Panc1 (cell line): ENCODE results near the gene CTNNAL1. TPM values are rescaled to one million over a fixed set of nuclear protein-coding genes. Genes with fewer than 3 reads are reported as not detected.

Experiments used
- ATAC-seq: fragments of 200-7000 bp; cut with Tn5 transposase; 2 replicates; pipeline ENCODE4 v1.9.1; 2020; ENCODE audit warnings: mild to moderate bottlenecking, moderate library complexity
- BruUV-seq: library from RNA; stranded (reverse); fragments of 400-500 nt; replicated peaks from 2 replicates; lab custom pipeline; 2021; lab: Mats Ljungman, UMichigan
- CTCF ChIA-PET: fragments of 300-600 bp; sonication (Branson Sonifier 250); formaldehyde crosslinking; loops from one replicate; lab custom pipeline; 2022; ENCODE audit warnings: antibody characterized with exemption; lab: Charles Lee
- POLR2A ChIA-PET: fragments of 300-600 bp; sonication (Branson Sonifier 250); formaldehyde crosslinking; loops from one replicate; lab custom pipeline; 2022; ENCODE audit warnings: antibody characterized with exemption; lab: Charles Lee
- DNase-seq: peaks from one replicate; pipeline ENCODE4 v3.0.0-alpha.2; 2010; ENCODE audit warnings: low read depth, low spot score
- H3K27ac ChIP-seq: 2 replicates; pipeline ENCODE4 v1.5.1; 2011; ENCODE audit warnings: mild to moderate bottlenecking, low read length, inconsistent platforms
- H3K27me3 ChIP-seq: fragments of 200-500 bp; sonication (Bioruptor generic); 2 replicates; pipeline ENCODE4 v1.6.0; 2014; ENCODE audit warnings: low read length, inconsistent platforms; ENCODE audit not compliant: control insufficient read depth, insufficient read depth
- H3K36me3 ChIP-seq: fragments of 200-500 bp; sonication (Bioruptor generic); 2 replicates; pipeline ENCODE4 v1.5.1; 2014; ENCODE audit warnings: inconsistent platforms, mild to moderate bottlenecking, low read length, moderate library complexity; ENCODE audit not compliant: control insufficient read depth, insufficient read depth
- H3K4me1 ChIP-seq: 2 replicates; pipeline ENCODE4 v1.5.1; 2011; ENCODE audit warnings: inconsistent platforms, mild to moderate bottlenecking, low read length, moderate library complexity; ENCODE audit not compliant: control insufficient read depth, insufficient read depth
- H3K4me3 ChIP-seq, 2 experiments: 2 replicates each; pipeline ENCODE4 v1.5.1; 2011 to 2012; ENCODE audit warnings: low read depth in 2 of 2, low read length in 2 of 2, mild to moderate bottlenecking in 2 of 2, inconsistent platforms in 1 of 2, moderate library complexity in 1 of 2
- H3K9me3 ChIP-seq: fragments of 200-500 bp; sonication (Bioruptor generic); 2 replicates; pipeline ENCODE4 v1.5.1; 2014; ENCODE audit warnings: low read depth, mild to moderate bottlenecking, inconsistent platforms, low read length, moderate library complexity; ENCODE audit not compliant: control insufficient read depth, insufficient read depth
- POLR2AphosphoS5 ChIP-seq: IDR thresholded peaks from 2 replicates; pipeline ENCODE4 v1.6.1; 2012; ENCODE audit warnings: mild to moderate bottlenecking, low read depth, low read length, moderate library complexity
- REST ChIP-seq, 2 experiments: IDR thresholded peaks; 2 replicates each; pipeline ENCODE4 v1.6.1; 2011 to 2012; ENCODE audit warnings: low read depth in 2 of 2, control low read depth in 1 of 2, low read length in 1 of 2, mild to moderate bottlenecking in 1 of 2, moderate library complexity in 1 of 2; ENCODE audit not compliant: insufficient read depth in 1 of 2
- SIN3A ChIP-seq: IDR thresholded peaks from 2 replicates; pipeline ENCODE4 v1.6.1; 2012; ENCODE audit warnings: low read depth, mild to moderate bottlenecking, low read length, moderate library complexity, borderline replicate concordance; ENCODE audit not compliant: insufficient read depth
- TCF7L2 ChIP-seq: IDR thresholded peaks from 2 replicates; pipeline ENCODE4 v1.6.1; 2011; ENCODE audit warnings: mild to moderate bottlenecking, low read depth, low read length, inconsistent platforms
- in situ Hi-C: cut with HindIII; loops from 2 replicates; pipeline ENCODE4 v1.10.0; 2016; ENCODE audit warnings: low sequenced_read_pairs, low pct_unique_long_range_greater_than_20kb
- intact Hi-C: fragments of 100-400 bp; cut with micrococcal nuclease; formaldehyde crosslinking; loops from one replicate; pipeline ENCODE4 v1.10.0; 2022; ENCODE audit not compliant: unreplicated experiment
- total RNA-seq: library from RNA; stranded (reverse); gene quantifications from one replicate; pipeline ENCODE4 v1.2.1, GENCODE V29; 2021; ENCODE audit not compliant: unreplicated experiment
- TF ChIP-seq, protein P1 (sequence below): fragments of 450-650 bp; IDR thresholded peaks from 2 replicates; pipeline ENCODE4 v1.5.1; 2017; ENCODE audit warnings: mild to moderate bottlenecking

The CTNNAL1 gene
- total RNA-seq, 1 experiment from 2014 or later = 79.8 TPM

- TF ChIP-seq REST (IDR thresholded peaks at IDR 0.05; ENCODE audit: insufficient read depth in 1 of 2, low read depth in 2 of 2, low read length in 1 of 2) (no peak), SIN3A (no peak), POLR2AphosphoS5 (no peak), TCF7L2 (no peak)
- TF ChIP-seq, protein P1, sequence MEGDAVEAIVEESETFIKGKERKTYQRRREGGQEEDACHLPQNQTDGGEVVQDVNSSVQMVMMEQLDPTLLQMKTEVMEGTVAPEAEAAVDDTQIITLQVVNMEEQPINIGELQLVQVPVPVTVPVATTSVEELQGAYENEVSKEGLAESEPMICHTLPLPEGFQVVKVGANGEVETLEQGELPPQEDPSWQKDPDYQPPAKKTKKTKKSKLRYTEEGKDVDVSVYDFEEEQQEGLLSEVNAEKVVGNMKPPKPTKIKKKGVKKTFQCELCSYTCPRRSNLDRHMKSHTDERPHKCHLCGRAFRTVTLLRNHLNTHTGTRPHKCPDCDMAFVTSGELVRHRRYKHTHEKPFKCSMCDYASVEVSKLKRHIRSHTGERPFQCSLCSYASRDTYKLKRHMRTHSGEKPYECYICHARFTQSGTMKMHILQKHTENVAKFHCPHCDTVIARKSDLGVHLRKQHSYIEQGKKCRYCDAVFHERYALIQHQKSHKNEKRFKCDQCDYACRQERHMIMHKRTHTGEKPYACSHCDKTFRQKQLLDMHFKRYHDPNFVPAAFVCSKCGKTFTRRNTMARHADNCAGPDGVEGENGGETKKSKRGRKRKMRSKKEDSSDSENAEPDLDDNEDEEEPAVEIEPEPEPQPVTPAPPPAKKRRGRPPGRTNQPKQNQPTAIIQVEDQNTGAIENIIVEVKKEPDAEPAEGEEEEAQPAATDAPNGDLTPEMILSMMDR = no peak
- intact Hi-C loops (no loop called here), in situ Hi-C loops (no loop called here)
- H3K36me3 ChIP-seq = peaks cover 32% of the 10 kb centered on the region
- ChIA-PET CTCF (no interaction called here), POLR2A (no interaction called here)
- H3K27me3 ChIP-seq = no peaks in the 10 kb centered on the region
- H3K4me1 ChIP-seq = no peaks in the 10 kb centered on the region
- ATAC-seq (no peak), DNase-seq (no peak)
- no peaks in the 10 kb centered on the region for H3K9me3 ChIP-seq
- H3K27ac ChIP-seq = no peak overlapping the region
- H3K4me3 ChIP-seq = no peak overlapping the region
- no TSS peak for BruUV-seq
These were observed 38.4 kb upstream of the CTNNAL1 start for GRCh38 chr9:109051733-109052132.

- in situ Hi-C loops = no loop called here
- DNase-seq = no peak
- ChIA-PET POLR2A (interaction anchor here (0.6 kb wide), 1 partner anchor 16 kb away, joined by 3 read pairs; no protein-coding TSS in a partner anchor), CTCF (no interaction called here)
- no peak for TF ChIP-seq TCF7L2
- no peak for TF ChIP-seq REST (IDR thresholded peaks at IDR 0.05; ENCODE audit: insufficient read depth in 1 of 2, low read depth in 2 of 2, low read length in 1 of 2)
- TF ChIP-seq, protein P1 = no peak
- no peak for TF ChIP-seq SIN3A
- TF ChIP-seq POLR2AphosphoS5 = no peak
- H3K4me1 ChIP-seq = no peaks in the 10 kb centered on the region
- H3K4me3 ChIP-seq = no peak overlapping the region
- no peak overlapping the region for H3K27ac ChIP-seq
- ATAC-seq = no peak
- peaks cover 33% of the 10 kb centered on the region for H3K36me3 ChIP-seq
- intact Hi-C loops = no loop called here
- H3K9me3 ChIP-seq = no peaks in the 10 kb centered on the region
- no TSS peak for BruUV-seq
- H3K27me3 ChIP-seq = no peaks in the 10 kb centered on the region
These were observed 37.1 kb upstream of the CTNNAL1 start for GRCh38 chr9:109050444-109050843.
